Activated T-cell treated with anti-CD3 and anti-CD28 coated beads, Interleukin-2, amount 50 U/mL, for 48 hours (primary cell): ENCODE results near the gene LMNTD1.
"Not testable (repeated sequence)": the region's sequence is repeated elsewhere in the genome, so short reads cannot be mapped to it uniquely, and the experiment has no call there.

Source experiments
- DNase-seq, 2 experiments: peaks; one replicate each; pipeline ENCODE4 v3.0.0-alpha.2; 2020

LMNTD1 gene

DNA sequence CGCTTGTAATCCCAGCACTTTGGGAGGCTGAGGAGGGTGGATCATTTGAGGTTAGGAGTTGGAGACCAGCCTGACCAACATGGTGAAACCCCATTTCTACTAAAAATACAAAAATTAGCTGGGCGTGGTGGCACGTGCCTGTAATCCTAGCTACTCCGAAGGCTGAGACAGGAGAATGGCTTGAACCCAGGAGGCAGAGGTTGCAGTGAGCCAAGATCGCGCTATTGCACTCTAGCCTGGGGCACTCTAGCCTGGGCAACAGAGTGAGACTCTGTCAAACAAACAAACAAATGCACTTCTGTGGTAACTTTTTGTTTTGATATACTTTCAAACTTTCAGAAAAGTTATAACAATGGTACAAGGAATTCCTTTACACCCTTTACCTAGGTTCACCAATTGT lies 126.3 kb downstream of the LMNTD1 start:
- not testable (repeated sequence) for DNase-seq
